Neural cell (in vitro differentiated cells): ENCODE data around the gene PCNX2. TPM values are rescaled to one million over a fixed set of nuclear protein-coding genes. Genes with fewer than 3 reads are reported as not detected.

ENCODE experiments used
- H2AFZ ChIP-seq: fragments of 200-600, 300-800 bp; sonication (generic), shearing (Covaris generic); 2 replicates; pipeline ENCODE4 v1.6.0; 2014; ENCODE audit warnings: low read depth, mild to moderate bottlenecking, antibody characterized with exemption, low read length, moderate library complexity
- H3F3A ChIP-seq: fragments of 200-600 bp; shearing (Covaris generic); 2 replicates; pipeline ENCODE4 v1.6.1; 2016; ENCODE audit warnings: mild to moderate bottlenecking, moderate library complexity, mixed read lengths, antibody characterized with exemption, low read length; ENCODE audit not compliant: insufficient read depth, poor library complexity, severe bottlenecking
- H3K27ac ChIP-seq: fragments of 200-600, 300-800 bp; sonication (generic), shearing (Covaris generic); 2 replicates; pipeline ENCODE4 v1.5.1; 2014; ENCODE audit warnings: mild to moderate bottlenecking, low read length, moderate library complexity
- H3K27me3 ChIP-seq: fragments of 300-800, 200-600 bp; sonication (generic), shearing (Covaris generic); 2 replicates; pipeline ENCODE4 v1.6.0; 2014; ENCODE audit warnings: mild to moderate bottlenecking, low read depth, low read length, moderate library complexity; ENCODE audit not compliant: insufficient read depth
- H3K36me3 ChIP-seq: fragments of 300-800, 200-600 bp; sonication (generic), shearing (Covaris generic); 2 replicates; pipeline ENCODE4 v1.5.1; 2014; ENCODE audit warnings: mild to moderate bottlenecking, antibody characterized with exemption, low read length, moderate library complexity; ENCODE audit not compliant: insufficient read depth
- H3K4me2 ChIP-seq: fragments of 300-800, 200-600 bp; sonication (generic), shearing (Covaris generic); 2 replicates; pipeline ENCODE4 v1.6.0; 2014; ENCODE audit warnings: mild to moderate bottlenecking, low read length
- H3K4me3 ChIP-seq: fragments of 300-800, 200-600 bp; sonication (generic), shearing (Covaris generic); 2 replicates; pipeline ENCODE4 v1.5.1; 2014; ENCODE audit warnings: mild to moderate bottlenecking, low read length, moderate library complexity
- H3K79me2 ChIP-seq: fragments of 200-600 bp; shearing (Covaris generic); replicated peaks from 2 replicates; pipeline ENCODE4 v1.6.0; 2014; ENCODE audit warnings: mild to moderate bottlenecking, low read length, moderate library complexity; ENCODE audit not compliant: insufficient read depth
- H3K9ac ChIP-seq: fragments of 300-800, 200-600 bp; sonication (generic), shearing (Covaris generic); 2 replicates; pipeline ENCODE4 v1.6.1; 2016; ENCODE audit warnings: mild to moderate bottlenecking, low read length, mixed read lengths
- H3K9me2 ChIP-seq: fragments of 200-600 bp; shearing (Covaris generic); 2 replicates; pipeline ENCODE4 v1.6.1; 2016; ENCODE audit warnings: mild to moderate bottlenecking, low read length, mixed read lengths; ENCODE audit not compliant: insufficient read depth
- H3K9me3 ChIP-seq: fragments of 200-600, 300-800 bp; sonication (generic), shearing (Covaris generic); 2 replicates; pipeline ENCODE4 v1.6.1; 2016; ENCODE audit warnings: mild to moderate bottlenecking, mixed run types, low read length, moderate library complexity, mixed read lengths
- H4K20me1 ChIP-seq: fragments of 200-600 bp; shearing (Covaris generic); 2 replicates; pipeline ENCODE4 v1.6.1; 2016; ENCODE audit warnings: mild to moderate bottlenecking, mixed run types; ENCODE audit not compliant: insufficient read depth
- CTCF ChIP-seq: fragments of 450-650 bp; IDR thresholded peaks from 2 replicates; pipeline ENCODE4 v1.5.1; 2014; ENCODE audit warnings: antibody characterized with exemption, mild to moderate bottlenecking, moderate library complexity; ENCODE audit not compliant: poor library complexity, severe bottlenecking
- EP300 ChIP-seq: fragments of 450-650 bp; conservative IDR thresholded peaks from 2 replicates; pipeline ENCODE4 v1.6.1; 2014; ENCODE audit warnings: antibody characterized with exemption, mild to moderate bottlenecking, moderate library complexity; ENCODE audit not compliant: poor library complexity, severe bottlenecking
- EZH2 ChIP-seq: fragments of 200-600, 300-800 bp; shearing (Covaris generic), sonication (generic); IDR thresholded peaks from 2 replicates; pipeline ENCODE4 v1.6.1; 2014; ENCODE audit warnings: antibody characterized with exemption, low read length, borderline replicate concordance, mild to moderate bottlenecking; ENCODE audit not compliant: insufficient read depth, poor library complexity, severe bottlenecking
- MXI1 ChIP-seq: fragments of 450-650 bp; conservative IDR thresholded peaks from 2 replicates; pipeline ENCODE4 v1.6.1; 2014; ENCODE audit warnings: antibody characterized with exemption, mild to moderate bottlenecking; ENCODE audit not compliant: poor library complexity, severe bottlenecking
- POLR2AphosphoS5 ChIP-seq: IDR thresholded peaks from 2 replicates; pipeline ENCODE4 v1.6.1; 2012
- RAD21 ChIP-seq: fragments of 450-650 bp; conservative IDR thresholded peaks from 2 replicates; pipeline ENCODE4 v1.6.1; 2014; ENCODE audit warnings: antibody characterized with exemption, mild to moderate bottlenecking, moderate library complexity
- REST ChIP-seq: IDR thresholded peaks from 2 replicates; pipeline ENCODE4 v1.6.1; 2012; ENCODE audit warnings: borderline replicate concordance
- SMC3 ChIP-seq: fragments of 450-650 bp; conservative IDR thresholded peaks from 2 replicates; pipeline ENCODE4 v1.6.1; 2014; ENCODE audit warnings: antibody characterized with exemption, mild to moderate bottlenecking, moderate library complexity; ENCODE audit not compliant: poor library complexity
- TAF1 ChIP-seq: IDR thresholded peaks from 2 replicates; pipeline ENCODE4 v1.6.1; 2012; ENCODE audit warnings: low read depth
- polyA plus RNA-seq: library from polyadenylated mRNA; depleted of rRNA; stranded (reverse); fragments of >200 nt; gene quantifications from 2 replicates; pipeline ENCODE4 v1.2.3, GENCODE V29; 2014

PCNX2 gene
- polyA plus RNA-seq, 1 donor from 2014 or later = 17.2 TPM

- H3K36me3 ChIP-seq = no peaks in the 10 kb centered on the region
- H3K27me3 ChIP-seq = no peaks in the 10 kb centered on the region
- H3K4me3 ChIP-seq = no peak overlapping the region
- no peaks in the 10 kb centered on the region for H4K20me1 ChIP-seq
- H3K9me2 ChIP-seq = no peaks in the 10 kb centered on the region
- H3F3A ChIP-seq = no peaks in the 10 kb centered on the region
- no peak overlapping the region for H3K27ac ChIP-seq
- no peaks in the 10 kb centered on the region for H3K9me3 ChIP-seq
- no peaks in the 10 kb centered on the region for H3K79me2 ChIP-seq
- no peak overlapping the region for H3K4me2 ChIP-seq
- no peak overlapping the region for H2AFZ ChIP-seq
- no peak overlapping the region for H3K9ac ChIP-seq
- TF ChIP-seq TAF1 (no peak), RAD21 (no peak), REST (no peak), MXI1 (no peak), EZH2 (no peak), SMC3 (no peak)
These were observed 57.9 kb downstream of the PCNX2 start for GRCh38 chr1:233237647-233238046.

DNA sequence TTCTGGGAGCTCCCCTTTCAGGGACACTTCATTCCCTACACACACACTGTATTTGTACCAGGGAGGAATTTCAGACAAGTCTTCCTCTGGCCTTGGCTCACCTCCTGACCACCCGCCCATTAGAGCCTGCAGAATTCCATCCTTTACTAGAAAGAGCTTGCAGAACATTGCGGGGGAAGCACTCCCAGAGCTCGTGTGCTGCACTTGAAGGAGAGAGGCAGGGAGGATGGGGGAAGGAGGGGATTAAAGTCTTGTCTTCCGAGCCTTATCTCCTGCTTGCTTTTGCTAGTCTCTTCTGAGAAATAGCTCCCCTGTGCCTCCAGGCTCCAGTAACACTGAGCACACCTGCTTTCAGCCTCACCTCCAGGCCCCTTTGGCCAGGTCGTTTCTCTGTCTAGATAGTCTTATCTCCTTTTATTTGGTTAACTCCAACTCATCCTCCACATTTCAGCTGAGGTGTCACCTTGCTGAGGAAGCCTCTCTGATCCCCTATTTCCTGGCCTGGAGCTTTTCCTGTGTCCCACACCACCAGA lies 62.0 kb downstream of the PCNX2 start:
- H3K27ac ChIP-seq = no peak overlapping the region
- H3K36me3 ChIP-seq = no peaks in the 10 kb centered on the region
- H3K4me3 ChIP-seq = no peak overlapping the region
- no peaks in the 10 kb centered on the region for H3K79me2 ChIP-seq
- H3K27me3 ChIP-seq = no peaks in the 10 kb centered on the region
- H3K9me2 ChIP-seq = no peaks in the 10 kb centered on the region
- no peaks in the 10 kb centered on the region for H4K20me1 ChIP-seq
- H3K9ac ChIP-seq = no peak overlapping the region
- TF ChIP-seq MXI1 (no peak), CTCF (no peak), SMC3 (no peak), RAD21 (no peak), EZH2 (no peak), EP300 (no peak), REST (no peak), TAF1 (no peak), POLR2AphosphoS5 (no peak)
- H3K9me3 ChIP-seq = no peaks in the 10 kb centered on the region
- no peak overlapping the region for H2AFZ ChIP-seq
- H3F3A ChIP-seq = no peaks in the 10 kb centered on the region
- no peak overlapping the region for H3K4me2 ChIP-seq
